ENCODE results near the gene ZNF501. TPM values are rescaled to one million over a fixed set of nuclear protein-coding genes. Genes with fewer than 3 reads are reported as not detected.

Gene ZNF501
- total RNA-seq, 1 donor from 2014 or later, result 4.8 TPM

DNA sequence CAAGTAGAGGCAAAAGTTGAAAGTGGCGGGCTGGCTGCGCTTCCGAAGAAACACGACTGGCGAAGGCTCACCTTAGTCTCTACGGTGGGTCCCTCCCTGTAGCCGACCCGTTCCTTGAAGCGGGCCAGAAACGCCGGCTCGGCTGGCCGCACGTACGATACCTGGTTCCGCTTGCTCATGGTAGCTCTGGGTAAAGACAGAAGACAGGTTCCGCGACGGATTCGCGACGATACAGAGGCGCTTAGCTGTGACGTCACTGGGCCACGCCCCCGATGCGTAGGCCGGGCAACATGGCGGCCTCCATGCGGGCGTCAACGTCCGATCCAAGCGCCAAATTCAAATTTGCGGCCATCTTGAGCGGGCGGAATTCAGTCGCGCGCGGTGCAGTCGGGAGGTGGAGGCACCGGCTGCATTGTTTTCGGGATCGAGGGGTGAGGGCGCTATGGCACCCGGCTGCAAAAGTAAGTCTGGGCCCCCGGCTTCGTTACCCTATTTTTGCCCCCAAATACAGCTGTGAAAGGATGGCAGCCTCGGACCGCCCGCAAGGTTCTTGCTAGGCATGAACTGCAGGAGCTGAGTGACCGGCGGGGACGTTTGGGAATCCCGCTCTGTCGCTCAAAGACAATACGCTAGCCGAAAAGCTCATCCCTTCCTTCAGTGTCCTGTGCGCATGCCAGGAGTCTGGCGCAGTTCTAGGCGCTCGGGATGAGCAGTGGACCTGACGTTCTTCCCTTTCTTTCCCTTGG is 32.2 kb downstream of the ZNF501 start, which contains the start of the genes KIAA1143 and KIF15:
KIAA1143 (minus strand) TSS at position 196 of the 746 bp plus-strand sequence; CDS start at position 179, 17 bp downstream.
KIF15 (plus strand) TSS at position 371 of the 746 bp plus-strand sequence; CDS start at position 443, 72 bp downstream.
- no peaks in the 10 kb centered on the region for H3K27me3 Mint-ChIP-seq (ENCODE audit: low read depth)
- DNase-seq (ENCODE audit: low spot score in 2 of 2, unreplicated experiment in 2 of 2), result peak; percentile 95 to 97
- peaks cover 48% of the 10 kb centered on the region for H3K36me3 Mint-ChIP-seq
- peaks cover 13% of the 10 kb centered on the region for H3K4me1 Mint-ChIP-seq
- TF ChIP-seq, protein P1, sequence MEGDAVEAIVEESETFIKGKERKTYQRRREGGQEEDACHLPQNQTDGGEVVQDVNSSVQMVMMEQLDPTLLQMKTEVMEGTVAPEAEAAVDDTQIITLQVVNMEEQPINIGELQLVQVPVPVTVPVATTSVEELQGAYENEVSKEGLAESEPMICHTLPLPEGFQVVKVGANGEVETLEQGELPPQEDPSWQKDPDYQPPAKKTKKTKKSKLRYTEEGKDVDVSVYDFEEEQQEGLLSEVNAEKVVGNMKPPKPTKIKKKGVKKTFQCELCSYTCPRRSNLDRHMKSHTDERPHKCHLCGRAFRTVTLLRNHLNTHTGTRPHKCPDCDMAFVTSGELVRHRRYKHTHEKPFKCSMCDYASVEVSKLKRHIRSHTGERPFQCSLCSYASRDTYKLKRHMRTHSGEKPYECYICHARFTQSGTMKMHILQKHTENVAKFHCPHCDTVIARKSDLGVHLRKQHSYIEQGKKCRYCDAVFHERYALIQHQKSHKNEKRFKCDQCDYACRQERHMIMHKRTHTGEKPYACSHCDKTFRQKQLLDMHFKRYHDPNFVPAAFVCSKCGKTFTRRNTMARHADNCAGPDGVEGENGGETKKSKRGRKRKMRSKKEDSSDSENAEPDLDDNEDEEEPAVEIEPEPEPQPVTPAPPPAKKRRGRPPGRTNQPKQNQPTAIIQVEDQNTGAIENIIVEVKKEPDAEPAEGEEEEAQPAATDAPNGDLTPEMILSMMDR (IDR thresholded peaks at IDR 0.05; ENCODE audit: unreplicated experiment), result no peak
- peak within 1 kb of the TSS; percentile 50 for H3K27ac Mint-ChIP-seq
- H3K4me3 Mint-ChIP-seq, result peak within 1 kb of the TSS; percentile 82
- H3K9me3 Mint-ChIP-seq, result peaks cover 34% of the 10 kb centered on the region

DNA sequence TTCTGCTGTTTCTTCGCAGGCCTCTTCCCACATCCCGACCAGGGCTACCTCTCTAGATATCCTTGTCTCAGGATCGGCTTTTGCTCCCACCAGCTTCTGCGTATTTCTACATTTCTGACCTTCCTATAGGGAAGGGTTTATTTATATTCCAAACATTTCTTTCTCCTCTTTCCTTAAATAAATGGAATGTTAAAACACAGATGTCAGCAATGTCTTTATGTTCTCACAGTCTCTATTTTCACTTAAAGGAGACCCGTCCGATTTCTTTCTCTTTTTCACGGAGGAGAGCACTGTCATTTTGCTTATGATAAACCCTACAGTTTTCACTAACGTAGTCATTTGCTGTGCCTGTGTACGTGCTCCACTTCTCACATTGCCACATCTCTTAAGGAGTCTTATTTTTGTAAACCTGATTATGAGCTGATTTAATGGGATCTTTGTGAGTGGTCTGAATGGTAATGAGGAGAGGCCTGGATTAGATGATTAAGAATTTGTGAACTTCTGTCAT is 32.8 kb downstream of the ZNF501 start:
- Mint-ChIP-seq H3K27ac (peak overlapping the region; percentile 50), H3K4me1 (peaks cover 13% of the 10 kb centered on the region), H3K9me3 (peaks cover 34% of the 10 kb centered on the region), H3K27me3 (ENCODE audit: low read depth) (no peaks in the 10 kb centered on the region), H3K36me3 (peaks cover 47% of the 10 kb centered on the region), H3K4me3 (peak overlapping the region; percentile 82)
- DNase-seq (ENCODE audit: low spot score in 2 of 2, unreplicated experiment in 2 of 2), result no peak
- TF ChIP-seq, protein P1 (IDR thresholded peaks at IDR 0.05; ENCODE audit: unreplicated experiment), result no peak

DNA sequence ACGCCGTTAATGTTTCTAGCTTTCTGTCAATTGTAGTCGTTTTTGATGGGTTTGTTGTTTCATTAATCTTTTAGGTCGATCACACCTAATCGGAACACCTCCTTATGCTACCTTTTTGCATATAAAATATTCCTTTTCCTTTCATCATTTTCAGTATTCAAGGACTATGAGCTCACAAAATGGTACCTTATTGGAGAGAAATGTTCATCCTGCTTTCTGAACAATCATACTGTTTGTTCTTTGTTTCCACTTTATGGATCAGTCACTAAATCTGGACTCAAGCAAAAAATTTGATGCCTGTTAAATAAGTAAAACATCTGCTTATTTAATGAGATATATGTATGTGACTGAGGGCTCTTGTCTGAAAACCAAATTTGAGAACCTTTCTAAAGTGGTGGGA is 33.3 kb downstream of the ZNF501 start:
- Mint-ChIP-seq H3K27ac (peak overlapping the region; percentile 50), H3K36me3 (peaks cover 44% of the 10 kb centered on the region), H3K4me1 (peaks cover 13% of the 10 kb centered on the region)

DNA sequence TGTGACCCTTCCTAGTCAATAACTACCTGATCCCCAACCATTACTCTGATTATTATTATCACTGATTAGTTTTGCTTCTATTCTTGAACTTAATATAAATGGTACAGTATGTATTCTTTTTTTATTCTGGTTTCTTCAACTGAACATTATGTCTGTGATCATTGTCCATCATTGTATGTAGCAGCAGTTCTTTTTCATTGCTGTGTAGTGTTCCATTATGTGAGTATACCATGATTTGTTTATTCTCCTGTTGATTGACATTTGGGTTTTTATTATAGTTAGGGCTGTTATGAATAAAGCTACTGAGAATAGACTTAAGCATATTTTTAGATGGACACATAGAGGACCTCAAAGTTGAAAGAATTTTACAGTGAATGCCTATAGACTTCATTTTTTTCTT is 34.8 kb downstream of the ZNF501 start:
- H3K4me3 Mint-ChIP-seq, result no peak overlapping the region
- TF ChIP-seq, protein P1 (IDR thresholded peaks at IDR 0.05; ENCODE audit: unreplicated experiment), result no peak

More for the DNA sequence above, 33.3 kb downstream of the ZNF501 start:
- TF ChIP-seq, protein P1 (IDR thresholded peaks at IDR 0.05; ENCODE audit: unreplicated experiment), result no peak
- Mint-ChIP-seq H3K9me3 (peaks cover 31% of the 10 kb centered on the region), H3K4me3 (peak overlapping the region; percentile 82), H3K27me3 (ENCODE audit: low read depth) (no peaks in the 10 kb centered on the region)
- no peak for DNase-seq (ENCODE audit: low spot score in 2 of 2, unreplicated experiment in 2 of 2)

DNA sequence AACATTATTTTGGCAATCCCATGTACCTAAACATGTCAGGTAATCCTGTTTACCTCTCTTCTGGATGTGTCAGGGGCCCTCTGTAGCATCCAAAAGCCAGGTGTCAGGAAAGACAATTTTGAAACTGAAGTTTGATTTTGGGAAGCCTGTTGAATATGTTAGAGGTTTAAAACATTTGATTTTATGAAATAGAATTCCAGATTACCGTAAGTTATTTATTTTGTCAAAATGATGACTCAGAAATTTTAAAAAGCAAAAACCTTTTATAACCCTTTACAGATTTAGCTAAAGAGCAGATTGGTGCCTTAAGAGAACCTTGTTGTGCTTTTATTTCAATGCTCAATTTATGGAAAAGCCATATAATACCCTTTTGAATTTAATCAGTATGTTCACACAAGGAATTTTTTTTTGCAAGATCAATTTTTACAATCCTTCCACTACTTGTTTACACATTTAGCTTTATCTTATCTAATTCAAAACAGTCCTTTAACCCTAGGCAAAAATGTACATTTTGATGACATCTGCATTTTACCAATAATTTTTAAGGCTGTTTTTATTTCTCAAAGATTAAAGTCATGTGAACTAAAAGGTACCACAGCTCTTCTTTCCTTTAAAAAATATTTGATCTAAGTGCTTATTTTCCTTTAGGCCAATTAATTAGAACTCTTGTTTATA is 42.1 kb downstream of the ZNF501 start:
- TF ChIP-seq, protein P1 (IDR thresholded peaks at IDR 0.05; ENCODE audit: unreplicated experiment), result no peak
- no peak overlapping the region for H3K27ac Mint-ChIP-seq
- H3K9me3 Mint-ChIP-seq, result peaks cover 51% of the 10 kb centered on the region
- no peaks in the 10 kb centered on the region for H3K4me1 Mint-ChIP-seq
- peaks cover 55% of the 10 kb centered on the region for H3K36me3 Mint-ChIP-seq
- DNase-seq (ENCODE audit: low spot score in 2 of 2, unreplicated experiment in 2 of 2), result no peak
- no peaks in the 10 kb centered on the region for H3K27me3 Mint-ChIP-seq (ENCODE audit: low read depth)
- H3K4me3 Mint-ChIP-seq, result no peak overlapping the region

More for the DNA sequence above, 34.8 kb downstream of the ZNF501 start:
- Mint-ChIP-seq H3K4me1 (peaks cover 13% of the 10 kb centered on the region), H3K9me3 (peaks cover 26% of the 10 kb centered on the region), H3K27me3 (ENCODE audit: low read depth) (no peaks in the 10 kb centered on the region), H3K36me3 (peaks cover 42% of the 10 kb centered on the region), H3K27ac (no peak overlapping the region)
- no peak for DNase-seq (ENCODE audit: low spot score in 2 of 2, unreplicated experiment in 2 of 2)
